Measurements from ENCODE around the gene CDKN2C. TPM values are rescaled to one million over a fixed set of nuclear protein-coding genes. Genes with fewer than 3 reads are reported as not detected.
A peak's percentile ranks its signal among the peaks of the same experiment; 100 is the strongest.

The CDKN2C gene
- total RNA-seq, 2 donors from 2014 or later: 0.66 TPM

DNA sequence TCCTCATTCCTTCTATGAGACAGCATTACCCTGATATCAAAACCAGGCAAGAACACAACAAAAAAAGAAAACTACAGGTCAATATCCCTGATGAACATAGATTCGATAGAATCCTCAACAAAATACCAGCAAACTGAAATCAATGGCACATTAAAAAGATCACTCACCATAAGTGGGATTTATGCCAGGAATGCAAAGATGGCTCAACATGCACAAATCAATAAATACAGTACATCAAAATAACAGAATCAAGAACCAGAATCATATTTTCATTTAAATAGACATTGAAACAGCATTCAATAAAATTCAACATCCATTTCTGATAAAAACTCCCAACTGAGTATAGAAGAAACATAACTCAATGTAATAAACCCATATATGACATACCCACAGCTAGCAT lies 46.5 kb upstream of the CDKN2C start:
- H3K36me3 Mint-ChIP-seq (ENCODE audit: low read depth): peaks cover 30% of the 10 kb centered on the region
- H3K27ac ChIP-seq (ENCODE audit: low read depth, low read length): no peak overlapping the region
- H3K27me3 ChIP-seq (ENCODE audit: control insufficient read depth, insufficient read depth, low read length, poor library complexity, severe bottlenecking): no peaks in the 10 kb centered on the region
- TF ChIP-seq, protein P1, sequence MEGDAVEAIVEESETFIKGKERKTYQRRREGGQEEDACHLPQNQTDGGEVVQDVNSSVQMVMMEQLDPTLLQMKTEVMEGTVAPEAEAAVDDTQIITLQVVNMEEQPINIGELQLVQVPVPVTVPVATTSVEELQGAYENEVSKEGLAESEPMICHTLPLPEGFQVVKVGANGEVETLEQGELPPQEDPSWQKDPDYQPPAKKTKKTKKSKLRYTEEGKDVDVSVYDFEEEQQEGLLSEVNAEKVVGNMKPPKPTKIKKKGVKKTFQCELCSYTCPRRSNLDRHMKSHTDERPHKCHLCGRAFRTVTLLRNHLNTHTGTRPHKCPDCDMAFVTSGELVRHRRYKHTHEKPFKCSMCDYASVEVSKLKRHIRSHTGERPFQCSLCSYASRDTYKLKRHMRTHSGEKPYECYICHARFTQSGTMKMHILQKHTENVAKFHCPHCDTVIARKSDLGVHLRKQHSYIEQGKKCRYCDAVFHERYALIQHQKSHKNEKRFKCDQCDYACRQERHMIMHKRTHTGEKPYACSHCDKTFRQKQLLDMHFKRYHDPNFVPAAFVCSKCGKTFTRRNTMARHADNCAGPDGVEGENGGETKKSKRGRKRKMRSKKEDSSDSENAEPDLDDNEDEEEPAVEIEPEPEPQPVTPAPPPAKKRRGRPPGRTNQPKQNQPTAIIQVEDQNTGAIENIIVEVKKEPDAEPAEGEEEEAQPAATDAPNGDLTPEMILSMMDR (conservative IDR thresholded peaks at IDR 0.05): no peak
- no peak overlapping the region for H3K9ac ChIP-seq (ENCODE audit: extremely low read depth, low read length, poor library complexity, severe bottlenecking)
- H3K4me3 Mint-ChIP-seq: no peak overlapping the region
- H3K36me3 ChIP-seq (ENCODE audit: control insufficient read depth, insufficient read depth, low read length): peaks cover 5% of the 10 kb centered on the region
- no peak overlapping the region for H3K4me3 ChIP-seq (ENCODE audit: low read length)
- DNase-seq: no peak
- no peaks in the 10 kb centered on the region for H3K4me1 ChIP-seq (ENCODE audit: control insufficient read depth, insufficient read depth, low read length)
- no peaks in the 10 kb centered on the region for H3K27me3 Mint-ChIP-seq (ENCODE audit: insufficient read depth)
- H3K9me3 Mint-ChIP-seq: peaks cover 28% of the 10 kb centered on the region
- peaks cover 52% of the 10 kb centered on the region for H3K9me3 ChIP-seq (ENCODE audit: control insufficient read depth, low read length)
- no peak overlapping the region for H3K27ac Mint-ChIP-seq
- no peaks in the 10 kb centered on the region for H3K4me1 Mint-ChIP-seq
- WGBS, 2 experiments (ENCODE audit: insufficient coverage in 1 of 2, insufficient read length in 1 of 2): 92 to 100% methylated on average over 1 of the region's 1 CpG

DNA sequence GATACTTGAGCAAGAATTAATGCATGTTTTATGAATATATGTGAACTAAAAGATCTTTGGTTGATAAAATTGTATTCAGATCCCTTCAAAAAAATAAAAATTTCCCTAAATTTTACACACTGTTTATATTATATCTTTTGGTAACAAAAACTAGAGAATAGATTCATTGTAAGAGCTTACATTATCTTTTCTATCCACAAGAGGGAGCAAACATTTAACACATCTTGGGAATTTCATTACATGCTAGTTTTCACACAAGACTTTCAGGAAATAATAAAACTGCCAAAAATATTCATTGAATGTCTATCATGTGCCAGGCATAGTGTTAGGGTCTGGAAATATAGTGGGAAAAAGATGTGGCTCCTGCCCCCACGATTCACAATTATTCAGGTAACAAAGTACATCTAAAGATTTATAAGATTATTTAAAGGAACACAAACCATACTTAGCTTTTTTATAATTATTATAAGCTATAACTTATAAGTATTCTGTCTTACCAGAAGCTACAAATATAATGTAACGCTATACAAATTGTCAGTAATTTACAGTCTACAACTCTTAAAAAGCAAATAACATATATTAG lies 40.6 kb upstream of the CDKN2C start:
- no peak overlapping the region for H3K27ac Mint-ChIP-seq
- 84 to 100% methylated on average over 1 of the region's 2 CpGs for WGBS, 2 experiments (ENCODE audit: insufficient coverage in 1 of 2, insufficient read length in 1 of 2)
- peaks cover 32% of the 10 kb centered on the region for H3K36me3 Mint-ChIP-seq (ENCODE audit: low read depth)
- TF ChIP-seq, protein P1 (conservative IDR thresholded peaks at IDR 0.05): peak; percentile 80
- peaks cover 39% of the 10 kb centered on the region for H3K9me3 ChIP-seq (ENCODE audit: control insufficient read depth, low read length)
- no peak overlapping the region for H3K4me3 Mint-ChIP-seq
- H3K4me3 ChIP-seq (ENCODE audit: low read length): no peak overlapping the region
- H3K27ac ChIP-seq (ENCODE audit: low read depth, low read length): no peak overlapping the region
- H3K4me1 Mint-ChIP-seq: peaks cover 16% of the 10 kb centered on the region
- peaks cover 3% of the 10 kb centered on the region for H3K4me1 ChIP-seq (ENCODE audit: control insufficient read depth, insufficient read depth, low read length)
- H3K9me3 Mint-ChIP-seq: peaks cover 12% of the 10 kb centered on the region
- H3K27me3 Mint-ChIP-seq (ENCODE audit: insufficient read depth): no peaks in the 10 kb centered on the region
- H3K27me3 ChIP-seq (ENCODE audit: control insufficient read depth, insufficient read depth, low read length, poor library complexity, severe bottlenecking): no peaks in the 10 kb centered on the region
- no peak for DNase-seq
- H3K9ac ChIP-seq (ENCODE audit: extremely low read depth, low read length, poor library complexity, severe bottlenecking): no peak overlapping the region
- H3K36me3 ChIP-seq (ENCODE audit: control insufficient read depth, insufficient read depth, low read length): peaks cover 24% of the 10 kb centered on the region

DNA sequence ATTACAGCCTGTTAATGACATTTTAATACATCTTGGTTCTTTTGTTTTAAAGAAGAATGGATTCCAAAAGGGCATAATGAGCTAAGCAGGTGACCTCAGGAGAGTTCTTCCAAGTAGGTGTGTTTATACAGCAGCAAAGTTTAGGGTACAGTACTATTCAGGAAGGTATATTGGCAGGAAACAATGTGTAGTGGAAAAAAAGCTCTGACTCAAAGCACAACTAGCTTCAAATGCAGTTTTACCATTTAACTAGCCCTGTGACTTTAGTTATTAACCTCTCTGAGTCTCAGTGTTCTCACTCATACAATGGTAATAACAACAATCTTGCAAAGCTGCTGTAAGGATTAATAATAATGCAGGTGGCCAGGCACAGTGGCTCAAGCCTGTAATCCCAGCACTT lies 39.9 kb upstream of the CDKN2C start:
- DNase-seq: no peak
- H3K27ac Mint-ChIP-seq: no peak overlapping the region
- no peak overlapping the region for H3K9ac ChIP-seq (ENCODE audit: extremely low read depth, low read length, poor library complexity, severe bottlenecking)
- H3K9me3 ChIP-seq (ENCODE audit: control insufficient read depth, low read length): peaks cover 38% of the 10 kb centered on the region
- peaks cover 24% of the 10 kb centered on the region for H3K36me3 ChIP-seq (ENCODE audit: control insufficient read depth, insufficient read depth, low read length)
- peaks cover 3% of the 10 kb centered on the region for H3K4me1 ChIP-seq (ENCODE audit: control insufficient read depth, insufficient read depth, low read length)
- H3K36me3 Mint-ChIP-seq (ENCODE audit: low read depth): peaks cover 30% of the 10 kb centered on the region
- TF ChIP-seq, protein P1 (conservative IDR thresholded peaks at IDR 0.05): no peak
- no peak overlapping the region for H3K4me3 ChIP-seq (ENCODE audit: low read length)
- H3K4me1 Mint-ChIP-seq: peaks cover 16% of the 10 kb centered on the region
- no peaks in the 10 kb centered on the region for H3K27me3 ChIP-seq (ENCODE audit: control insufficient read depth, insufficient read depth, low read length, poor library complexity, severe bottlenecking)
- no peak overlapping the region for H3K4me3 Mint-ChIP-seq
- H3K27me3 Mint-ChIP-seq (ENCODE audit: insufficient read depth): no peaks in the 10 kb centered on the region
- H3K9me3 Mint-ChIP-seq: peaks cover 10% of the 10 kb centered on the region
- H3K27ac ChIP-seq (ENCODE audit: low read depth, low read length): no peak overlapping the region
